Measurements from ENCODE around the gene PRICKLE2.

The PRICKLE2 gene

DNA sequence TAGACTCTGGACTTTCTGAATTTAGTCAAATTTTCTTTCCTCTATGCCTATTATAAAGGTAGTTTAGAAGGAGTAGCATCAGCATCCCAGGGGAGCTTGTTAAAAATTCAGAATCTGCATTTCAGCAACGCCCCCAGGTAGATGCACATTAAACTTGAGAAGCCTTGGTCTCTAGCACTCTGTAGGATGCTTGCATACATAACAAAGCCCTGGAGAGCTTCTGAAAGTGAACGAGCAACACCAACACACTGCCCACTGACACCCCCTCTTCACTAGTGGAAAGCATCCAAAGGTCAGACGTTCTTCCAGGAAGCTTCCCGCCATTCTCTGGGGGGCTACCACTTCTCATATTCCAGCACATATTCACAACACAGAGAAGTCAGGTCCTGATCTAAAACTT, 6.5 kb downstream of the PRICKLE2 start:
- DNase-seq: no peak

- no peak for DNase-seq
Observed at GRCh38 chr3:64218329-64218728, 6.9 kb downstream of the PRICKLE2 start.

GRCh38 chr3:64216274-64217147, 8.8 kb downstream of the PRICKLE2 start:
- no peak for DNase-seq

GRCh38 chr3:64215559-64215958, 9.7 kb downstream of the PRICKLE2 start:
- DNase-seq: no peak

GRCh38 chr3:64215103-64215502, 10.2 kb downstream of the PRICKLE2 start:
- DNase-seq: no peak

GRCh38 chr3:64214381-64215018, 10.8 kb downstream of the PRICKLE2 start:
- DNase-seq: no peak

DNA sequence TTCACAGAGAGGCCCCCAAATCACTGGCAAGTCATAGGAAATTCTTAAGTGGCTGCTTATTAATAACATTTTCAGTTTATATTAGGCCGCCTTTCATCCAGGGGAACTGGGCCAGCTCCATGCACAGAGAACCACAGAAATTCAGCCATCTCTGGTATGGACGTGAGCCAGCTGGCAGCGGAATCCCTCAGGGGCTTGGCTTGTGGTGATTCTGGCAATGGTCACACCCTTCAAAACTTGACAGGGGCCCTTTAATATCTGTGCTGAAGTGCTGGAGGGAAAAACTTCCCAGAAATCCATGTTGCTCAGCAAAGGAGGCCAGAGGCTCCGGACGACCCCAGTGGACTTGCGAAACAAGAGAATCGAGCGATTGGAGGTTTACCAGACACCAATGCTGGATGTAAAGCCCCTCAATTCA, 11.3 kb downstream of the PRICKLE2 start:
- DNase-seq: no peak

DNA sequence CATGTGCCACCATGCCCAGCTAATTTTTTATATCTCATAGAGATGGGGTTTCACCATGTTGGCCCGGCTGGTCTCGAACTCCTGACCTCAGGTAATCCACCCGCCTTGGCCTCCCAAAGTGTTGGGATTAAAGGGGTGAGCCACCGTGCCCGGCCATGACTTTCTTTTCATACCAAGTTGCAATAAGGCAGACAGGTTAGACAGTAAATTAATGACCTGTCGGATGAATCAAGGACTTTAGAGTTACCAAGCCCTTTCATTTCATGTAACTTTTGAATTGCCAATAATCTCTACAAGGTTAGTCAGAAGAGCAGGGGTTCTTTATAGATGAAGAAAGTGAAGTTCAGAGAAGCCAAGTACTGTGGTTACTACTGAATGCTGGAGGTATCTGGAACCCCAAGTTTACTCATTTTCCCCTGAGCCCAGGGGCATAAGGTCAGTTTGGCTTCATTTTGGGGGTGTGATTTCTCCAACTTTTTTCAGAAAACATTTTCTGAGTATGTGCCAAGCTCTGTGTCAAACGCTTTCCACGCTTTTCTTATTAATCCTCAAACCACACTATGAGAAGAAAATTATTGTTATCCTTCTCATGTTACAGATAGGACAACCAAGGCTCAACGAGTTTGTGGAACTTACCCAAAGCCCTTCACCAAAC, 11.9 kb downstream of the PRICKLE2 start:
- DNase-seq: no peak

- no peak for DNase-seq
Observed at GRCh38 chr3:64209866-64210621, 15.2 kb downstream of the PRICKLE2 start.

DNA sequence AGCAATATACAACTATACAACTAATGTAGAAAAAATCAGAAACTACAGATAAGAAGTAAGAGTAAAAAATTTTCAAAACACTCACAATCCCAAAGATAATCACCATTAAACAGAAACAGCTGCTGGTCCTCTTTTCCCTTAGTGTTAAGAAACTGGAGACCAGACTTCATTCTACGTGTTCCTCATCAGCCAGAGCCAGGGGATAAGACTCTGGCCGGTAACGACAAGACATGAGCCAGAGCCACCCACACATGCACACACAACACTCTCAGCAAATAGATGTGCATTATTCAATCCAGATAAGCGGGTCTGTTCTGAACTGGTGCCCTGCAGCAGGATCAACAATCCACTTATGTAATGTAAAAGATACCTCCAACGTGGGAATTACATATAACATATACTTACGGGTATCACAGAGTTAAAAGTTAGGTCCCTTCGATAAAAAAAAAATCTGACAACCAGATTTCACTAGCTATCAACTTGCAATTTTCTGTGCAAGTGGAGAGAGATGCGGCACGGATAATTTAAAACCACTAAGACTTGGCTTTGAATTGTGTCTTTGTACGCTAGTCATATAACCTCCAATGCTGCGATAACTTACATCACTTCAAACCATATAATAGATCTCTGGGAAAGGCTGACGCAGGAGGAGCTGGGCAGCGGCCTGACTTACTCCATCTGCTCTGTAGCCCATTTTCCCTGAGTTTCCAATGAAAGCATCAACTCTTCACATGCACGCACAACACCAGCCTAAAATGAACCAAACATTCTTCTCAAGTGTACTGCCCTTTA, 17.8 kb downstream of the PRICKLE2 start:
- no peak for DNase-seq

GRCh38 chr3:64203969-64204908, 21.0 kb downstream of the PRICKLE2 start:
- DNase-seq: no peak

GRCh38 chr3:64203216-64203615, 22.1 kb downstream of the PRICKLE2 start:
- DNase-seq: no peak

GRCh38 chr3:64199932-64200331, 25.3 kb downstream of the PRICKLE2 start:
- no peak for DNase-seq

GRCh38 chr3:64196236-64196929, 28.9 kb downstream of the PRICKLE2 start:
- no peak for DNase-seq

- no peak for DNase-seq
Observed at GRCh38 chr3:64195789-64196188, 29.5 kb downstream of the PRICKLE2 start.

- no peak for DNase-seq
Observed at GRCh38 chr3:64191822-64192221, 33.4 kb downstream of the PRICKLE2 start.

- no peak for DNase-seq
Observed at GRCh38 chr3:64190517-64191515, 34.5 kb downstream of the PRICKLE2 start.

- DNase-seq: no peak
Observed at GRCh38 chr3:64188810-64189560, 36.3 kb downstream of the PRICKLE2 start.
